ENCODE results near the gene XPO4.

DNA sequence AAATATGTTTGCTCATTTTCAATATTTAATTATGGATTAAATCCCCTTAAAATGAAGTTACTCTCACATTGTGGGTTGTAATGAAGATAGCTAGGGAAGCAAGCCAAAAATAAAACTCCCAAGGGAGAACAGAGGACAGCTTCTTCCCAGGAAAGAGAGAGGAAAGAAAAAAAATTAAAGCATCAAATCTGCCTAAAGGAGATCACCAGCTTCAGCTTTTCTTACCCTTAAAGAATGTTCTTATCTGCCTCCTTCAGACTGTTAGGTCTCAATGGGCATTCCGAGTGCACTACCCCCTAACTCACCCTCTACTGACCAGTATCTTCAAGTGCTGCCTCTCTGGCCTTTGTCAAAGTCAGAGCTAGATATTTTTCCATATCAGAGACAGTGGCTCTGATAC, 55.2 kb downstream of the XPO4 start:
- TF ChIP-seq NFIC (IDR thresholded peaks at IDR 0.05) (no peak), YY1 (IDR thresholded peaks at IDR 0.05; ENCODE audit: low read depth) (no peak), FOXM1 (IDR thresholded peaks at IDR 0.05; ENCODE audit: borderline replicate concordance, low read depth) (no peak), RAD21 (IDR thresholded peaks at IDR 0.05; ENCODE audit: low read depth) (no peak), TCF12 (IDR thresholded peaks at IDR 0.05; ENCODE audit: low read depth) (no peak), CEBPB (IDR thresholded peaks at IDR 0.05) (no peak)
- TF ChIP-seq, protein P1, sequence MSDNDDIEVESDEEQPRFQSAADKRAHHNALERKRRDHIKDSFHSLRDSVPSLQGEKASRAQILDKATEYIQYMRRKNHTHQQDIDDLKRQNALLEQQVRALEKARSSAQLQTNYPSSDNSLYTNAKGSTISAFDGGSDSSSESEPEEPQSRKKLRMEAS (IDR thresholded peaks at IDR 0.05): no peak
- TF ChIP-seq, protein P2, sequence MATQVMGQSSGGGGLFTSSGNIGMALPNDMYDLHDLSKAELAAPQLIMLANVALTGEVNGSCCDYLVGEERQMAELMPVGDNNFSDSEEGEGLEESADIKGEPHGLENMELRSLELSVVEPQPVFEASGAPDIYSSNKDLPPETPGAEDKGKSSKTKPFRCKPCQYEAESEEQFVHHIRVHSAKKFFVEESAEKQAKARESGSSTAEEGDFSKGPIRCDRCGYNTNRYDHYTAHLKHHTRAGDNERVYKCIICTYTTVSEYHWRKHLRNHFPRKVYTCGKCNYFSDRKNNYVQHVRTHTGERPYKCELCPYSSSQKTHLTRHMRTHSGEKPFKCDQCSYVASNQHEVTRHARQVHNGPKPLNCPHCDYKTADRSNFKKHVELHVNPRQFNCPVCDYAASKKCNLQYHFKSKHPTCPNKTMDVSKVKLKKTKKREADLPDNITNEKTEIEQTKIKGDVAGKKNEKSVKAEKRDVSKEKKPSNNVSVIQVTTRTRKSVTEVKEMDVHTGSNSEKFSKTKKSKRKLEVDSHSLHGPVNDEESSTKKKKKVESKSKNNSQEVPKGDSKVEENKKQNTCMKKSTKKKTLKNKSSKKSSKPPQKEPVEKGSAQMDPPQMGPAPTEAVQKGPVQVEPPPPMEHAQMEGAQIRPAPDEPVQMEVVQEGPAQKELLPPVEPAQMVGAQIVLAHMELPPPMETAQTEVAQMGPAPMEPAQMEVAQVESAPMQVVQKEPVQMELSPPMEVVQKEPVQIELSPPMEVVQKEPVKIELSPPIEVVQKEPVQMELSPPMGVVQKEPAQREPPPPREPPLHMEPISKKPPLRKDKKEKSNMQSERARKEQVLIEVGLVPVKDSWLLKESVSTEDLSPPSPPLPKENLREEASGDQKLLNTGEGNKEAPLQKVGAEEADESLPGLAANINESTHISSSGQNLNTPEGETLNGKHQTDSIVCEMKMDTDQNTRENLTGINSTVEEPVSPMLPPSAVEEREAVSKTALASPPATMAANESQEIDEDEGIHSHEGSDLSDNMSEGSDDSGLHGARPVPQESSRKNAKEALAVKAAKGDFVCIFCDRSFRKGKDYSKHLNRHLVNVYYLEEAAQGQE (IDR thresholded peaks at IDR 0.05; ENCODE audit: low read depth): no peak

Measured in Ishikawa (cell line).